Measurements from ENCODE around the gene OBSCN.

The OBSCN gene

DNA sequence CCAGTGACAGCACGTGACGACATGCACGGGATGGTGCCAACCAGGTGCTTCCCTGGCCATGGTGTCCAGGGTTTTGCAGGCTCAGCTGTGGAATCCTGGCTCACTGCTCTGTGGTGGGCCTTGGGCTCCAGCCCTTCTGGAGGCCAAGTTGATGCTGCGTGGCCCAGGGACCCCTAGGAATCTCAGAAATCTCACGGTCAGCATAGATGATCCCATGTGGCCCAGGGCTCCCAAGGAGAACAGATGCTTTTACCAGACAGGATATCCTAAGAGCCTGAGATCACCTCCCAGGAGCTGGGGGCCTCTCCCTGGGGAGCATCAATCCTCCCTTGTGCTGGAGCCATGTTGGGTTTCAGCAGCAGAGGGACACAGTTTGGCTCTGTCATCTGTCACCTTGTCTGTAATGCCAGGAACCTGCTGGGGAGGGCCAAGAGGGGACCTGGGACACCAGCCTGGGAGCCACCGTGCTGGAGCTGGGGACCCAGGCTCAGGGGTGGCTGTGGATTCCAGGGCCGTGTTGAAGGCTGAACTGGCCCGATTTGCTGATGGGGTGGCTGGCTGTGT lies 134.9 kb downstream of the OBSCN start:
- DNase-seq: no peak

DNA sequence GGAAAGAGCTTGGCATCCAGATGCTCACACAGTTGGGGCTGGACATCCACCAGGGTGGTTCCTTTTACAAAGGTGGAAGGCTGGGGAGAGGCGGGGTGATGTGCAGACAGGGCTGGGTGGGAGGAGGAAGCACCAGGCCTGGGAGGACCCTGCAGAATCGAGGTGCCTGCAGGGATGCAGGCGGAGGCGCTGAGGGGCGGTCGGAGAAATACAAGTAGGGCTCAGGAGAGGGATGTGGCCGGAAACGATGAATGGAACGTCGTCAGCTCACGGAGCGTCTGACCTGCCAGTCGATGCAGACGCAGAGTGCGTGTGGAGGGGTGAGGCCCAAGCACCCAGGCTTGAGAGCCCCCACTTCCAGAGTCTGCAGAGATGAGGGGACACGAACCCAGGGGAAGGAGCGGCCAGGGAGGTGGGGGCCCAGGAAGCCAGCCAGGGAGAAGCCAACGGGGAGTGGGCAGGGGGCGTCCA lies 135.4 kb downstream of the OBSCN start:
- DNase-seq: no peak

DNA sequence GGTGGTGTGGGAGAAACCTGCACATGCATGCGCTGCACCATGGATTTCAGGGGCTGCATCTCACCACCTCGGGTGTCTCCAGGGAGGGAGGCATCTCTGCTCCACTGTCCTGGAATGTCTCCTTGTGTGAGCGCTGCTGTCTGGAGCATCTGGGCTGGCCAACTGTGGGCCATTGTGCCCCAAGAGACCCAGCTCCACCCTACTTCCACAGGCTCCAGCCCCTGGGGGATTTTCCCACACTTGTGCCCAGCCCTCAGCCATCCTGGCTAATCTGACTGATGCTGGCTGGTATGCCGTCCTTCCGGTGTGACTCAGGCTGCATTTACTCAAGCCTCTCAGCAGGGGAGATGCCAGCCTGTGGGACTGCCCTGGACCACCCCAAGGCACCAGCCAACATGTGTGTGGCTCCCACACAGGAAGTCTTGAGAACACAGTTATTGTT lies 136.8 kb downstream of the OBSCN start:
- DNase-seq: no peak

DNA sequence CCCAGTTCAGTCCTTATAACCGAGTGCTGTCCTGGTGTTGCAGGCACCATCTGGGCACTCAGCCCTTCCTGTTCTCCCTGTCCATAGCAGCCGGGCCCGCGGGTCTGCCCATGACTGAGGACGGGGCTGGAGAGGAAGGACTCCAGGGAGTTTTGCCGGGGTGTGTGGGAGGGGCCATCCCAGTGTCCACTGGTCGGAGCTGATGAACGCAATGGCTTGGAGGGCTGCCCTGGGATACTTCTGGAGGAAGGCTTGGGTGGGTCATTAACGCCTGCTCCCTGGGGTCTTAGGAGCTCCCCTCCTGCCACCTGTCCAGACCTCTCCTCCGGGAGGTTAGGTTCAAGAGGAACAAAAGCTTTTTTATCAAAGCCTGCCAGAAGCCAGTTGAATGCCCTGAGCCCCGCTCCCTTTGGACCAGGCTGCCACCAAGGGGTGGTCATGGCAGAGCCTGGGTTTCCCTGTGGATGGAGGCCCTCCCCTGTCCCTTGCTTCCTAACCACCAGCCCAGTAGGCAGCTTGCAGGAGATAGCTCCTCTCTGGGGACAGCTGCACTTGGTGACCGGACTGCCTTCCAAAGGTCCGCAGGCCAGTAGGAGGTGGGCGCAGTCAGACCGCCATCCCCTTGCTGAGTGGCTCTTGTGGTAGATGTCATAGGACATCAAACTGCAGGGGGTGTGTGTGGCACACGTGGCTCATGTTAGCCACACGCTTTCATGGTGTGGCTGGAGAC lies 137.5 kb downstream of the OBSCN start:
- no peak for DNase-seq

DNA sequence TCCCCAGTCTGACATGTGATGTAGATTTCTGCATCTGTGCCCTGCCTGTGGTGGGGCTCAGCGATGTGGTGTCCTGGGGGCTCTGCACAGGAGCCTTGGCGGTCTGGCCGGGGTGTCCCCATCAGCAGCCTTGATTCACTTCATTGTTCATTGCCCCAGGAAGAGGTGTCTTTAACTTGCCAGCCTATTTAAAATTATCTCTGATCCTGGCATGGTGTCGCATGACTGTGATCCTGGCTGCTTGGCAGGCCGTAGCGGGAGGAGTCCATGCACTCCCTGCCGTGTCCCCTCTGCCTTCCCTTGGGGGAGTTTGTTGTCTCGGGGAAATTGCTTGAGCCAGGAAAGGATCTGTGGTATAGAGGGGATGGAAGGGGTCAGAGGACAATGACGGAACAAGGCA lies 138.9 kb downstream of the OBSCN start:
- no peak for DNase-seq

DNA sequence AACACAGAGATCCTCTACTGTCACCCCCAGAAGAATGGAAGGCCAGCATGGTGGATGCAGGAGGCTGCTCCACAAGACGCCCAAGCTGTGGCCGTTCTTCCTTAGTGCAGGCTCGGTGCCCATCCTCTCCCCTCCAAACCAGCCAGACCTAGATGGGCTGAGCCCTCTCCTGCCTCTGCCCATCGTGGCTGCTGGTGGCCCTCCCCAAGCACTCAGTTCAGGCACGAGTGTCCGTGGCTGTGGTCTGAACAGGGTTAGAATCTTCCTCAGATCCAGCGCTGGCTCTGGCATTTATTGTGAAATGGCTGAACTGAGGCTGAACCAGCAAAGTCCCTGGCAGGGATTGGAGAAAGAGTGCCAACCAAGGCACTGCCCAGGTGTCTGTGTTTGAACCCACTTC lies 139.3 kb downstream of the OBSCN start:
- no peak for DNase-seq

DNA sequence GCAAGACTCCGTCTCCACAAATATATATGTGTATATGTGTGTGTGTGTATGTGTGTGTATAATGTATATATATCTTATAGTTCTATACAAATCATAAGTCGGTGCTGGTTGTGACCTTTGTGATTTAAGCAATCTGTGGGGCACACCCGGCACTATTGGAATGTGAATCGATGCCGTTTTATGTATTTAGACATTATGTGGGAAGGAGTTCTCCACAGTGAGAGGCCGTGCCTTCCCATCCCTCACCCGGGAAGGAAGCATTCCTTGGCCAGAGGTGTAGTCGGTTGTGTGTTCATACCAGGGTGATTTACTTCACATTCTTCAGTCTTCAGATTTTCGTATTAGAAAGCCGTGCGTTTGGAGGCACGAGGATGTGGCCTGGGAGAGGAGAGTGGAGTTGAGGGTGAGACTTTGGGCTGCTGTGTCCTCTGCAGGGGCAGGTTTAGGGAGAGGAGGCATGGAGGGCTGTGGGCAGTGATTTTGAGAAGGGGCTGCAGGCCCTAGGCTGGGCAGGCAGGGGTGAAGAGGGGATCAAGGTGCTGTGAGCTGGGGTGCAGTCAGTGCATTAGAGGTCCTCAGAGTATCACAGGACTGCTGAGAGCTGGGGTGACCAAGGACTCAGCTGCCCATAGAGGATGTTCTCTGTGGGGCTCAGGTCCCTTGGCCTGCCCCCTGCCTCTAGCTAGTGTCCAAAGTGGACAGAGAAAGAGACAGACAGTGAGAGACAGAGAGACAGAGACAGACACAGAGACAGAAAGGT lies 141.0 kb downstream of the OBSCN start:
- no peak for DNase-seq

DNA sequence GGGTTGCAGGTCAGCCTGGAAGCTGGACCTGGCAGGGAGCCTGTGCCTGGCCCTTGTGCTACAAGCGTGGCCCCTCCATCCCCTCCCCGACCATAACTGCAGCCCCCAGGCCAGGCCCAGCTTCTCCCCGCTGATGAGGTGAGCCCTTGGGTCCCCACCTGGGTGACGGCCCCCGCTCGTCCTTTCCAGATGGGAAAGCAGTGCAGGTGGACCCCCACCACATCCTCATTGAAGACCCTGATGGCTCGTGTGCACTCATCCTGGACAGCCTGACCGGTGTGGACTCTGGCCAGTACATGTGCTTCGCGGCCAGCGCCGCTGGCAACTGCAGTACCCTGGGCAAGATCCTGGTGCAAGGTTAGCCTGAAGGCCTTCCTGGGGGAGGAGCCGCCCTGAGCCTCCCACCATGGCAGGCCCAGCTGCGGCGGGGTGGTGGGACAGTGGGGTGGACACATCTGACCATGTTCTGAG lies 141.9 kb downstream of the OBSCN start:
- no peak for DNase-seq

DNA sequence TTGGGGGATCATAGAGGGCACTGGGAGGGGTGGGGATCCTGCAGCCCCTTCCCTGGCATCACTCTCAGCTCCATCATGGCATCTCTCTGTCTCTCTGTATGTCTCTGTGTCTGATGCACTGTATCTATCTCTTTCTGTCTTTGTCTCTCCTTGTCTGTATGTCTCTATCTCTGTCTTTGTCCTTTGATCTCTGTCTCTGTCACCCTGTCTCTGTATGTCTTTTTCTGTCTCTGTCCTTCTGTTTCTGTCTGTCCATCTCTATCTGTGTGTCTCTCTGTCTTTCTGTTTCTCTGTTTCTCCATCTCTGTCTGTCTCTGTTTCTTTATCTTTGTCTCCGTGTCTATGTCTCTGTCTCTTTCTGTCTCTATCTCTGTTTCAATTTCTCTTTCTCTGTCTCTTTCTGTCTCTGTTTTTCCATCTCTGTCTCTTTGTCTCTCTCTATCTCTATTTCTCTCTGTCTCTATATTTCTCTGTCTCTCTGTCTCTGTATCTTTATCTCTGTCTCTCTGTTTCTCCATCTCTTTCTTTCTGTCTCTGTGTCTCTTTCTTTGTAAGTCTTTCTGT lies 142.4 kb downstream of the OBSCN start:
- no peak for DNase-seq

DNA sequence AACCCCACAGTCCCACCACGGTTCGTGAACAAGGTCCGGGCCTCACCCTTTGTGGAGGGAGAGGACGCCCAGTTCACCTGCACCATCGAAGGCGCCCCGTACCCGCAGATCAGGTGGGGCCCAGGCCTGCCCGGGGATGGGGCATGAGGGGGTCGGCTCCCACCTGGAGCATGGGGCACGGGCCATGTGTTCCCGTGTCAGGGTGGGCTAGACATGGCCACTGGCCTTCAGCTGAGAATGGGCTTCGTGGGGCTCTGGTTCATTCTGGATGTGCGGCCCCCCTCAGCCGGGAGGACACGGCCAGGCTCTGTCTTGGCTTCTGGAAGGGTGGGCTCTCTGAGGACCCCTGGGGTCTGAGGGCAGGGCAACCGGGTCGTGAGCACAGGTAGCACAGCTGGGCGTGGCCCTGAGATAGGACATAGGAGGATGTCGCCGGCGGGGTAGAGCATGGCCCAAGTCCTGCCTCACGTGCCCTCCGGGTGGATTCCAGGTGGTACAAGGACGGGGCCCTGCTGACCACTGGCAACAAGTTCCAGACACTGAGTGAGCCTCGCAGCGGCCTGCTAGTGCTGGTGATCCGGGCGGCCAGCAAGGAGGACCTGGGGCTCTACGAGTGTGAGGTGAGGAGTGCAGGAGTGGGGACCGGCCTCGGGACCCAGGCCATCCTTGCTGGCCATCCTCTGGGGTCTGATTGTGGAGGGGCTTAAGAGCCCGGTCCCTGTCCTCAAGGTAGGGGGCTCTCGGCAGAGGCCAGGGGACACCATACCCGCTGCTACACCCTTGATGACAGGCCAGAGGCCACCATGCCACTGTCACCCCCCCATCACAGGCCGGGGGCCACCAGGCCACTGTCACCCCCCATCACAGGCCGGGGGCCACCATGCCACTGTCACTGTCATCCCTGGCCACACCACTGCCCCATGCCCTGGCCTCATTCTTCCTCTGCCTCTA lies 143.3 kb downstream of the OBSCN start:
- no peak for DNase-seq

DNA sequence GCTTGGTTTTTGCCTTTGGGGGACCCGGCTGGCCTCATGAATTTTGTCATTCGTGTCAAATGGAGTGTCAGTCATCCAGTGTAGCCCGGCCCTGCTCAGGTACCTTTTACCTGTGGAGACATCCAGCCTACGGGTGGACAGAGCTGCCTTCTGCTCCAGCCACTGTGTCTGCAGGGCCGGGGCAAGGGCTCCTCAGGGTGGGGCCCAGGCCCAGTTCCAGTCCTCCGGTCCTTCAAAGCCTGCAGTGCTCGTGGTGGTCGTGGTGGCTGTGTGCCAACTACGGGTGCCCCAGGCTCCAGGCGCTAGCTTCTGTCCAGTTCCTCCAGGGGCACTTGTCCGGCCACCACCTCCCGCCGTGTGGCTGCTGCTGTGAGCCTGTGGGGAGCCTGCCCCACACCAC lies 144.0 kb downstream of the OBSCN start:
- no peak for DNase-seq

DNA sequence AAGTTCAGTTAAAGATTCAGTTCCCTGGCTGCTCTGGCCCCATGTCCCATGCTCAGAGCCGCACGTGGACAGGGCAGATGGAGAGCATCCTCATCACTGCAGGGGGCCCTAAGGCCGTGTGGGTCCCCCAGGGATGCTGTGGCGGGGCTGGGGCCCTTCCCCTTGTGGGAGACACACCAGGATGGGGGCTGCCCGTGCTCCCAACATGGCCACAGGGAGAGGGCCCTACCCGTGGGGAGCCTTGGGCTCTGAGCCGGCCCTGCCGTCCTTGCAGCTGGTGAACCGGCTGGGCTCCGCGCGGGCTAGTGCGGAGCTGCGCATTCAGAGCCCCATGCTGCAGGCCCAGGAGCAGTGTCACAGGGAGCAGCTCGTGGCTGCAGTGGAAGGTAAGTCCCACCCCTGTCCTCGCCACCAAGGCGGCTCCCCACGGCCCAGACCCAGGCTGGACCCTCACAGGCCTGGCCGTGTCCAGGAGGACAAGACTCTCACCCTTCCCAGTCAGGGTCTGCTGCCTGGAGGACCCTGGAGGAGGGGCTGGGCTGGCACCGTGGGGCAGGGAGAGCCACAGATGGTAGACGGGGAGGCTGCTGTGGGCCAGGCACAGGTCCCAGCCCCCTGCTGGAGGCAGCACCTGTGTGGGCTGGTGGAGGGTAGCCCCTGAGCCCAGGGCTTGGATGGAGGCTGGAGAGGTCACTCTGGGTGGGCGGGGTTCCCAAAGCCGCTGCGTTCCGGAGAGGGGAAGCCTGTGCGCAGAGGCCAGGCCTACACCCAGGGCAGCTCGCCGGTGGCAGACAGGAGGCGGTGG lies 145.0 kb downstream of the OBSCN start:
- no peak for DNase-seq

DNA sequence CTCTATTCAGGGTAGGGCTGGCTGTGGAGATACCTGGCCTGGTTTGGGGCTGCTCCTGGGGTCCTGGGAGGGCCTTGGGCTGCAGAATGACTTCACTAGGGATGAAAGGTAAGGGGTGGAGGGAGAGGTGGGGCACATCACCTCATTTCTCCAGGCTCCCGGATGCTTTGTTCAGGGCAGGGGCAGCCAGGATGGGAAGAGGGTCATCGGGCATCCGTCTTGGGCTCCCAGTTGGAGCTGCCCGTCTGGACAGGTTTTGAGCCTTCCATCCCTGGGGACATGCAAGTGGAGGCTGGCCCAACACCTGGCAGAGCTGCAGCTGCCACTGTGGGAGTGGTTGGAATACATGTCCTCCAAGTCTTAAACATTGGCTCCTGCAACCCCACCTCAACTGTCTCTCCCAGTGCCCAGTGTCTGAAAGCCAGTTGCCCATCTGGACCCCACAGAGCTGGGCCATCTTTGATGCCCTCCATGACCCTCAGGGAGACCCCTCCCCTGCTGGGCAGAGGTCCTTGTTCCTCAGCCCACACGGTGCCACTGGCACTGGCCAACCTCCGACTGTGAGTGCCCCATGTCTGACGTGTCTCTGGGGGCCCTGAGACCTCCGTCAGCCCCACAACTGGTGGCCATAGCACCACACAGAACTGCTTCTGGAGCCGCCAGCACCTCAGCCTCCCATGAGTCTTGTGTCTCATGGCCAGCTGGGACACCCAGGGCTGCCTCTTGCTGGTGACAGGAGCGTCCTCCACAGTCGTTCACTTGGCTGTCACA lies 145.9 kb downstream of the OBSCN start:
- DNase-seq: no peak

DNA sequence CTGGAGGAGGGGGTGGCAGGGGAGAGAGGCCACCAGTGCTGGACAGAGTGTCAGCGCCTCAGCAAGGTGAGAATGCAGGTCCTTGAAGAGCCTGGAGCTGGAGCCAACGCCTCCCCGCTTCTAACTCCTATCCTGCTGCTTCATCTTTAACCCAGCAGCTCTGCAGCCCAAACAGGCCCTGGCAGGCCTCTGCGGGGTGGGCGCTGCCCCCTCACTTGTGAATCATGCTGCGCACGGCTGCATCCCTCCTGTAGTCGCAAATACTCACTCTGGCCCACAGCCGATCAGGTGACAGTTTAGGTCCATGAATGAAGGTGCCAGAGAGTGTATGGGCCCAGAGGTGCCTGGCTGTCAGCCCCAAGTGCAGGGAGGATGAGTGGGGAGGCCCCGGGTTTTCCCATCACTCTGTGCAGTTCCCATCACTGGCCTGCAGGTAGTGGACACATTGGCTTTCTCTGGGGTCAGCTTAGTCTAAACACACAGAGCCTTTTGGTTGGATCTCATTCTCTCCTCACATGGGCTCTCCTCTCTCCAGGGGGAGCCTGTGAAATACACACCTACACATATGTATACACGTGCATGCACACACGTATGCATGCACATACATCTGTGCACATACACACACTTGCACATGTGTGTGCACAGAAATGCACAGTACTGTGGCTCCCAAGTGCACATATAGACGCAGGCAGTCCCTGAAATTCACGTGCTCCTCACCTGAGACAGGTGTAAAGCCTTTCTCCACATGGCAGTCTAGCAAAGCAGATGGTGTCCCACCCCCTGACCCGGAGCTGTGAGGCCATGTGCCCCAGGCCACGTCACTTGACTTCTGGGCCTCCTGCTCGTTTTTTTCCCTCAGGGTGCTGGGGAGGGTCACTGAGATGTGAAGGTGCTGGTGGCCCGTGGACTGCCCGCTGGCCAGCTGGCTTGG lies 146.8 kb downstream of the OBSCN start:
- no peak for DNase-seq

DNA sequence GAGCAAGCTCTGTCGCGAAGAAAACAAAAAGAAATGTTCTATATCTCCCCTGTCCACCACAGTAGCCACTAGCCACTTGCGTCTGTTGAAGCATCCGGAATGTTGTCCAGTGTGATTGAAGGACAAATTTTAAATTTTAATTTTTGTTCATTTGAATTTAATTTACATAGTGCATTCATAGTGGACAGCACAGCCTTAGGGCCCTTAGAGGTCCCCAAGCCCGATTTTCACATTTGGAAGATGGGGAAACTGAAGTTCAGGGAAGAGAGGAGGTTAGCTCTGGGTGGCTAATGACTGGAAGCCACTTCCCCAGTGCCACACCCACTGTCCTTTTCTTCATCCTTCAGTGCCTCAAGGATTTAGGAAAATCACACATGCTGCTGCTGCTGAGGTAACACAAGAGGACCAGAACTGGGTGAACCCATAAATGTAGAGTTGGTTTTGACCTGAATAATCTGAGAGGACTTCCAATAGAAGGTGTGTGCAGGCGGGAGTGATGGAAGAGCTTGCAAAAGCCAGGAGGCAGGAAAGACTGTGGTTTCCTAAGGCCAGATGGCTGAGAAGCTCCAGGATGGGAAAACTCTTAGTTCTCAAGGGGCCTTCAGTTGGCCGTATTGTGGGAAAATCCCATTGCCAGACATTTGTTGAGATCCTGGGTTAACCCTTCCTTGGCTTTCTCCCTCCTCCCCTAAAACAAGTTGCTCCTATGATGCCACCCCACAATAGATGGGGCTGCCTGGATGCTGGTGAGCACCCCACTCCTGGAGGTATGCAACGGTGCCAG lies 149.2 kb downstream of the OBSCN start:
- DNase-seq: no peak

DNA sequence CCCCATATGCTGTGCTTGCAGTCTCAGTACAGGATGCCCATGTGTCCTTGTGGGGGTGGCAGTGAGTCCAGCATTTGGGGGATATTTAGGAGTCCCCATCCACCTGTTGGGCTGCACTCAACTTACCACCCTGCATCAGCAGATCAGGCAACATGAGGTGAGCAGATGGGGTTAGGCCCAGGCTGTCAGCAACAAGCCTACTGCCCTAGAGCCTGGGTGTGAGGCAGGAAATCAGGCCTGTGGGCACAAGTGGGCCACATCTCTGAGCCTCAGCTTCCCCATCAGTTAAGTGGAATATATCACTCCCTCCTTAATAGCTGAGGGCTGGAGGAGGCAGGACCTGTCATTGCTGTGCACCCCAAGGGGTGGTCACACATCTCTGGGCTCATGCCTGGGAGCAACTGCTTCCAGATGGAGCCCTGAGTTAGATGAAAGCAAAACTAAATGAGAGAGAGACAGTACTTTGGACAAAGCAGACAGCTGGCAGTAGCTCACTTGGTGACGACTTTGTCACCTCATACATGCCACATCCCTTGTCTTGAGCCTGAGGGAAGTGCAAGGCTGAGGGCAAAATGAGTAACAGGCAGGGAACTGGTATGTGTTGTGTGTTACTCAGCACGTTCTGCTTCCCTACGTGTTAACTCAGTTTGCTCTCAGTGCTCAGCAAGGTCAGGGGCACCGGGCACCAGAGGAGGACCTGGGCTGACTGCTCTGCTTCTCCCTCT lies 150.4 kb downstream of the OBSCN start:
- DNase-seq: no peak

DNA sequence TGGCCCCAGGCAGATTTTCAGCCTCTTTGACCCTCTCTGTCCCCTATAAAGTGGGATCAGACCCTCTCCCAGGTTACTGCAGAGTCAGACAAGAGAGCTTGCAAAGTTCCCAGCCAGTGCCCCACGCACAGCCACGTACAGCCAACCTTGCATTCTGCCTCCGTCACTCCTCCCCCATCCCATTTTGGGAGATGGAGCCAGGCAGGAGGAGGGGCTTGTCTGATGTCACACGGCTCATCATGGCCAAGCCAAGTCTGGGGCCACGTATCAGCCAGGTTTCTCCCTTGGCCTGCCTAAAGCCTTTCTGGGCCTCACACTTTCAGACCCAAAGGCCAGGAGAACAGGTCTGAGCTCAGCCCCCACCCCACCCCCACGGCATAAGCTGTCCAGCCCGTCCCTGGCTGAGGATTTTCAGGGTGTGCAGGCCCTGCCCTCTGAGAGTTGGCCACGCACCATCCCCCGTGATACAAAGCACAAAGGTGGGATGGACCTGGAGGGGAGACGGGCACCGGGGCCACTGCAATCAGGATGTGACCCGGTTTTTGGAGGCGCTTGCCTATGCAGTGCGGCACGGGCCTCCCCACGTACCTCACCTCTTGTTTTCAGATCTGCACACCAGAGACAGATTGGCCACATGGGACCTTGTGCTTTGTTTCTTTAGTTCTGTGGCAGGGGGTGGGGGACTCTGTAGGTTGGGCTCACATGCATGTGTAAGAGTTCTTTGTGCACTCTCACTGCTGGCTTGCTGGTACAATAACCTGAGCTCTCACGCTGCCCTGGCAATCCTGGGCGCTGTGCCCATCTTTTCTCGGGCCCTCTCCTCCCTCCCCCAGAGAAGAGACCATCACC lies 151.1 kb downstream of the OBSCN start:
- DNase-seq: no peak

All from activated naive CD4-positive, alpha-beta T cell treated with Interleukin-2 at 50 U/mL for 16 hours (primary cell).